ENCODE measurements around the gene TJAP1. TPM values are rescaled to one million over a fixed set of nuclear protein-coding genes. Genes with fewer than 3 reads are reported as not detected.

The TJAP1 gene
- total and polyA plus RNA-seq, 2 donors (not counting 3 experiments of a cell fraction or from before 2014, with no cell fraction given) = 28.4 to 31.8 TPM

DNA sequence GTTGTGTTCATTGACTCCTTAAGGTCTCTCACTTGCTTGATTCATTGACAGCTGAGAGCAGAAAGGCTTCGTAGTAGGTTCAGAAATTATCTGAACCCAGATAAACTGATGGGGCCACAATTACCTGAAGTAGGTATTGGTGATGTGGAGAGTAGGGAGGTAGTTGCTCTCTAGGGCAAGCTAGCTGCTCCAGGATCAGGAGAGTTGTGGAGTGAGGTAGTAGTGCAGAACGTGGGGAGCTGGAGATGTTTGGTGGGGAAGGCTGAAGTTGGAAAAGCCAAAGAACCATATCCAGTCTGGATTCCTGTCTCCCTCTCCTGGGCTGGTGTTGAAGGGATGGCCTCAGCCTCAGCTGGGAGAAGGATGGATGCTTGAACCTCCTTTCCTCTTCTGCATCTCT is 15.9 kb downstream of the TJAP1 start:
- Histone ChIP-seq H3K4me2 (ENCODE audit: insufficient read depth, low read length) (no peak overlapping the region), H3K27me3 (ENCODE audit: control insufficient read depth in 2 of 2, insufficient read depth in 2 of 2, low read length in 2 of 2) (no peaks in the 10 kb centered on the region), H4K20me1 (replicated peaks; ENCODE audit: control insufficient read depth, extremely low read depth, insufficient read depth, low read length) (no peaks in the 10 kb centered on the region), H3K27ac (ENCODE audit: insufficient read depth, low read depth, low read length) (no peak overlapping the region), H3K36me3 (ENCODE audit: control insufficient read depth in 2 of 2, extremely low read depth in 1 of 2, insufficient read depth in 2 of 2, low read length in 2 of 2) (peaks cover 0 to 5% of the 10 kb centered on the region in 2 experiments), H3K4me1 (ENCODE audit: control insufficient read depth, extremely low read depth, insufficient read depth, low read length) (peaks cover 12% of the 10 kb centered on the region), H3K9ac (replicated peaks; ENCODE audit: extremely low read depth, insufficient read depth, low read length) (no peak overlapping the region), H3K4me3 (replicated peaks in 1 of 3; ENCODE audit: insufficient read depth in 1 of 3, low read depth in 1 of 3, low read length in 3 of 3) (no peak overlapping the region), H3K9me1 (replicated peaks; ENCODE audit: control insufficient read depth, extremely low read depth, insufficient read depth, low read length) (no peaks in the 10 kb centered on the region), H3K9me3 (replicated peaks; ENCODE audit: control insufficient read depth, insufficient read depth, low read length) (no peaks in the 10 kb centered on the region), H2AFZ (ENCODE audit: low read depth, low read length) (no peak overlapping the region), H3K79me2 (ENCODE audit: control insufficient read depth, insufficient read depth, low read length) (no peaks in the 10 kb centered on the region)
- ChIA-PET POLR2A (no interaction called here), CTCF (interaction anchor here (1.1 to 19.0 kb wide), 5 partner anchors 14 to 264 kb away, joined by 3 to 289 read pairs (median 7); partner anchors contain the start of genes DLK2, DNPH1 and LRRC73)
- no peak for FAIRE-seq
- TF ChIP-seq MYC (IDR thresholded peaks at IDR 0.05; ENCODE audit: low read depth, low read length) = no peak
- TF ChIP-seq FOS (IDR thresholded peaks at IDR 0.05; ENCODE audit: borderline replicate concordance, insufficient read depth, low read length) = no peak
- no peak for TF ChIP-seq POLR2A (IDR thresholded peaks at IDR 0.05; ENCODE audit: low read depth, low read length)
- no peak for TF ChIP-seq EZH2 (IDR thresholded peaks at IDR 0.05; ENCODE audit: borderline replicate concordance, low read depth, low read length, severe bottlenecking)
- no peak for TF ChIP-seq JUN (IDR thresholded peaks at IDR 0.05; ENCODE audit: borderline replicate concordance, insufficient read depth, insufficient read length, low read depth)
- TF ChIP-seq, protein P1, sequence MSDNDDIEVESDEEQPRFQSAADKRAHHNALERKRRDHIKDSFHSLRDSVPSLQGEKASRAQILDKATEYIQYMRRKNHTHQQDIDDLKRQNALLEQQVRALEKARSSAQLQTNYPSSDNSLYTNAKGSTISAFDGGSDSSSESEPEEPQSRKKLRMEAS (IDR thresholded peaks at IDR 0.05; ENCODE audit: insufficient read depth, insufficient read length) = no peak
- TF ChIP-seq POLR2AphosphoS5 (IDR thresholded peaks at IDR 0.05; ENCODE audit: insufficient read depth, low read depth, low read length) = no peak
- TF ChIP-seq, protein P2, sequence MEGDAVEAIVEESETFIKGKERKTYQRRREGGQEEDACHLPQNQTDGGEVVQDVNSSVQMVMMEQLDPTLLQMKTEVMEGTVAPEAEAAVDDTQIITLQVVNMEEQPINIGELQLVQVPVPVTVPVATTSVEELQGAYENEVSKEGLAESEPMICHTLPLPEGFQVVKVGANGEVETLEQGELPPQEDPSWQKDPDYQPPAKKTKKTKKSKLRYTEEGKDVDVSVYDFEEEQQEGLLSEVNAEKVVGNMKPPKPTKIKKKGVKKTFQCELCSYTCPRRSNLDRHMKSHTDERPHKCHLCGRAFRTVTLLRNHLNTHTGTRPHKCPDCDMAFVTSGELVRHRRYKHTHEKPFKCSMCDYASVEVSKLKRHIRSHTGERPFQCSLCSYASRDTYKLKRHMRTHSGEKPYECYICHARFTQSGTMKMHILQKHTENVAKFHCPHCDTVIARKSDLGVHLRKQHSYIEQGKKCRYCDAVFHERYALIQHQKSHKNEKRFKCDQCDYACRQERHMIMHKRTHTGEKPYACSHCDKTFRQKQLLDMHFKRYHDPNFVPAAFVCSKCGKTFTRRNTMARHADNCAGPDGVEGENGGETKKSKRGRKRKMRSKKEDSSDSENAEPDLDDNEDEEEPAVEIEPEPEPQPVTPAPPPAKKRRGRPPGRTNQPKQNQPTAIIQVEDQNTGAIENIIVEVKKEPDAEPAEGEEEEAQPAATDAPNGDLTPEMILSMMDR (IDR thresholded peaks at IDR 0.05; ENCODE audit: extremely low read depth in 1 of 2, insufficient read depth in 1 of 2, low read depth in 1 of 2, low read length in 2 of 2) = no peak
- no peak for TF ChIP-seq GATA2 (IDR thresholded peaks at IDR 0.05; ENCODE audit: insufficient read depth, insufficient read length, low read depth, low read length)
- no TSS peak for BruUV-seq (replicated peaks)
- dilution Hi-C loops (cut with MboI; ENCODE audit: extremely low pct_ligation_motif_present, low sequenced_read_pairs) (no loop called here), intact Hi-C loops (cut with micrococcal nuclease) (no loop called here)
- no peak for DNase-seq (ENCODE audit: low read depth, low spot score)
